Right lobe of liver (tissue), 4 donors: Measurements from ENCODE around the gene MRPL17.

Experiments used
- CTCF ChIP-seq, 4 donors: fragments of 200-600 bp in 3 of 4; fragments of 450-650 bp in 1 of 4; IDR thresholded peaks; one replicate each; pipeline versions ENCODE4 v1.5.1 to v1.8.0; 2016 to 2022; ENCODE audit warnings: antibody characterized with exemption in 4 of 4, mild to moderate bottlenecking in 2 of 4
- POLR2A ChIP-seq: fragments of 450-650 bp; IDR thresholded peaks from one replicate; pipeline ENCODE4 v1.6.1; 2017; ENCODE audit warnings: antibody characterized with exemption, mild to moderate bottlenecking
- donor health status: DM: no; HTN: no; CAD: no.
- donor health status: DM: no; HTN: no; CAD: no.
- donor health status: DM: no; HTN: yes; CAD: no.

GRCh38 chr11:6673523-6674218 lies 9.5 kb downstream of the MRPL17 start:
- no peak for TF ChIP-seq CTCF (IDR thresholded peaks at IDR 0.05)
- no peak for TF ChIP-seq POLR2A
